MCF 10A (cell line): ENCODE data around the gene GCDH. TPM values are rescaled to one million over a fixed set of nuclear protein-coding genes. Genes with fewer than 3 reads are reported as not detected.

ENCODE experiments used
- BruUV-seq: library from RNA; stranded (reverse); fragments of 400-500 nt; replicated peaks from 2 replicates; lab custom pipeline; 2021; lab: Mats Ljungman, UMichigan
- CTCF ChIA-PET: fragments of 300-600 bp; sonication (Branson Sonifier 250); formaldehyde crosslinking; extraction: SDS; loops from one replicate; lab custom pipeline; 2021; ENCODE audit warnings: antibody characterized with exemption, inconsistent platforms; lab: Yijun Ruan, JAX
- POLR2A ChIA-PET: fragments of 300-600, 350-650 bp; sonication (Branson Sonifier 250); formaldehyde crosslinking; extraction: SDS; loops from one replicate; lab custom pipeline; 2020; ENCODE audit warnings: antibody characterized with exemption, inconsistent platforms; lab: Yijun Ruan, JAX
- DNase-seq: peaks from one replicate; pipeline ENCODE4 v3.0.0-alpha.2; 2018; ENCODE audit not compliant: unreplicated experiment
- H3K27ac Mint-ChIP-seq: one replicate; pipeline ENCODE4 v1.8.0; 2022; ENCODE audit warnings: mild to moderate bottlenecking, low read depth, mixed read lengths; ENCODE audit not compliant: unreplicated experiment
- H3K27me3 Mint-ChIP-seq: one replicate; pipeline ENCODE4 v1.8.0; 2022; ENCODE audit warnings: mixed read lengths; ENCODE audit not compliant: insufficient read depth, unreplicated experiment
- H3K36me3 Mint-ChIP-seq: one replicate; pipeline ENCODE4 v1.8.0; 2022; ENCODE audit warnings: mild to moderate bottlenecking, moderate library complexity, mixed read lengths; ENCODE audit not compliant: insufficient read depth, unreplicated experiment
- H3K4me1 Mint-ChIP-seq: one replicate; pipeline ENCODE4 v1.8.0; 2022; ENCODE audit warnings: mixed read lengths; ENCODE audit not compliant: insufficient read depth, unreplicated experiment
- H3K4me3 Mint-ChIP-seq: one replicate; pipeline ENCODE4 v1.8.0; 2022; ENCODE audit warnings: mild to moderate bottlenecking, moderate library complexity, mixed read lengths; ENCODE audit not compliant: unreplicated experiment
- H3K9me3 Mint-ChIP-seq: one replicate; pipeline ENCODE4 v1.8.0; 2022; ENCODE audit warnings: mixed read lengths; ENCODE audit not compliant: unreplicated experiment
- CTCF ChIP-seq: fragments of 200-600 bp; IDR thresholded peaks from one replicate; pipeline ENCODE4 v1.8.0; 2022; ENCODE audit warnings: antibody characterized with exemption, mild to moderate bottlenecking; ENCODE audit not compliant: unreplicated experiment
- intact Hi-C: fragments of 100-400 bp; cut with micrococcal nuclease; formaldehyde crosslinking; loops from 2 replicates; pipeline ENCODE4 v1.14.1; 2022
- total RNA-seq: library from RNA; stranded (reverse); gene quantifications from 2 replicates; pipeline ENCODE4 v1.2.3, GENCODE V29; 2022

Gene GCDH
- total RNA-seq, 1 experiment from 2014 or later = 38.0 TPM

GRCh38 chr19:12872941-12873890 lies 17.7 kb upstream of the GCDH start:
- no peak for TF ChIP-seq CTCF
- no peak overlapping the region for H3K27ac Mint-ChIP-seq
- no TSS peak for BruUV-seq
- ChIA-PET CTCF (interaction anchor here (0.7 to 1.3 kb wide), 3 partner anchors 11 to 113 kb away, joined by 3 to 5 read pairs (median 4); no protein-coding TSS in a partner anchor), POLR2A (interaction anchor here (0.6 to 1.2 kb wide), 2 partner anchors 8 to 210 kb away, joined by 4 read pairs; partner anchors contain the start of gene DNASE2)
- peaks cover 9% of the 10 kb centered on the region for H3K9me3 Mint-ChIP-seq
- intact Hi-C loops = no loop called here
- peak; percentile 23 for DNase-seq
- H3K27me3 Mint-ChIP-seq = no peaks in the 10 kb centered on the region
- H3K36me3 Mint-ChIP-seq = peaks cover 19% of the 10 kb centered on the region
- H3K4me3 Mint-ChIP-seq = no peak overlapping the region
- H3K4me1 Mint-ChIP-seq = no peaks in the 10 kb centered on the region

- BruUV-seq = no TSS peak
- ChIA-PET CTCF (interaction anchor here (1.1 to 1.3 kb wide), 2 partner anchors 26 to 114 kb away, joined by 3 to 4 read pairs; no protein-coding TSS in a partner anchor), POLR2A (interaction anchor here (1.2 kb wide), 1 partner anchor 7 kb away, joined by 4 read pairs; the partner anchor contains the start of gene DNASE2)
- no peak for TF ChIP-seq CTCF
- no peaks in the 10 kb centered on the region for H3K27me3 Mint-ChIP-seq
- H3K4me1 Mint-ChIP-seq = no peaks in the 10 kb centered on the region
- H3K4me3 Mint-ChIP-seq = no peak overlapping the region
- peaks cover 26% of the 10 kb centered on the region for H3K36me3 Mint-ChIP-seq
- intact Hi-C loops = no loop called here
- H3K9me3 Mint-ChIP-seq = peaks cover 9% of the 10 kb centered on the region
- no peak overlapping the region for H3K27ac Mint-ChIP-seq
- DNase-seq = no peak
These were observed 16.8 kb upstream of the GCDH start for GRCh38 chr19:12873891-12874745.

DNA sequence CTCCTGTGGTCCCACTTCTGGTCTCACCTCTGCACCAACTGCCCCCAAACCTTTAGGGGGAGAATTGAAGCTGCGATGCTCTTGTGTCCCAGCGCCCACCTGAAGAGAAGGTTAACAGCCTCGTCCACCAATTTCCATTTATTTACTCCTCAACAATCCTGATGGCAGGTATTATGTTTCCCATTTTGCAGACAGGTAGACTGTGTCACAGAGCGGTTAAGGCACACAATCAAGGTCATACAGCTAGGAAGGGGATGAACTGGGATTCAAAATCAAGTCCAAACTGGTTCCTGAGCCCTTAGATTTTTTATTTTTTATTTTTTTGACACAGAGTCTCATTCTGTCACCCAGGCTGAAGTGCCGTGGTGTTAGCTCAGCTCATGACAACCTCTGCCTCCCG lies 15.9 kb upstream of the GCDH start:
- CTCF ChIA-PET = no interaction called here
- TF ChIP-seq CTCF = no peak

More for the DNA sequence above, 15.9 kb upstream of the GCDH start:
- no TSS peak for BruUV-seq
- Mint-ChIP-seq H3K27ac (no peak overlapping the region), H3K27me3 (no peaks in the 10 kb centered on the region), H3K9me3 (peaks cover 9% of the 10 kb centered on the region), H3K4me3 (no peak overlapping the region), H3K36me3 (peaks cover 26% of the 10 kb centered on the region), H3K4me1 (no peaks in the 10 kb centered on the region)
- POLR2A ChIA-PET = no interaction called here
- no peak for DNase-seq
- intact Hi-C loops = no loop called here
